GM21825 (cell line): ENCODE measurements around the gene GLTP.
"Not testable (repeated sequence)": the region's sequence is repeated elsewhere in the genome, so short reads cannot be mapped to it uniquely, and the experiment has no call there.

Experiments used
- ATAC-seq: cut with Tn5 transposase; IDR thresholded peaks from one replicate; pipeline ENCODE4 v1.9.1; 2021; ENCODE audit warnings: mild to moderate bottlenecking, moderate library complexity; ENCODE audit not compliant: unreplicated experiment

GLTP gene

DNA sequence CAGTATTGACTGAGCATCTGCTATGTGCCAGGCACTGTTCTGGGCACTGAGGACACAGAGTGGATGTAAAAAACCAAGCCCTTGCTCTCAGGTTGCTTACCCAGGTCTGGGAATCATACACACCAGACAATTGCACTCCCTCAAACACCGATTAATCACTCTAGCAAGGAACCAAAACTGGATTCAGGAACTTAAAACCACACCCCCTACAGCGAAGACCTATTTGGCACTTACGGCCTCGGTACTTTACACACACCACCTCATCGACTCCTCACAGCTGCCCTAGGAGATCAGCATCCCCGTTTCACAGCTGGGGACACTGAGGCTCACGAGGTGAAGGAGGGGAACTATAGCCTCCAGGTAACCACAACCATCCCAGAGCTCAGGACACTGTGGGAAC lies 1.6 kb downstream of the GLTP start:
- ATAC-seq, result no peak

DNA sequence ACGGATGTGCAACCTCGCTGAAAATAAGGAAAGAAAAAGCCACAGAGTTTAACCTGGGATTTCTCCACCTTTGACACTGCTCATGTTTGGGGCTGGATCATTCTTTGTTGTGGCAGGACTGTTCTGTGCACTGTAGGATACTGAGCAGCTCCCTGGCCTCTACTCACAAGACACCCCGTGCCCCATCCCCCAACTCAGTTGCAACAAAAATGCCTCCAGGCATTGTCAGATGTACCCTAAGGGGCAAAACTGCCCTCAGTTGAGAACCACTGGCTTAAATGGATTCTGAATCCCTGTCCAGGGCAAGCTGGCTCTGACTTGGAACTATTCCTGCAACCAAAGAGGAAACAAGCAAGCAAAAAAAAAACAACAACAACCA lies 2.1 kb downstream of the GLTP start:
- no peak for ATAC-seq

DNA sequence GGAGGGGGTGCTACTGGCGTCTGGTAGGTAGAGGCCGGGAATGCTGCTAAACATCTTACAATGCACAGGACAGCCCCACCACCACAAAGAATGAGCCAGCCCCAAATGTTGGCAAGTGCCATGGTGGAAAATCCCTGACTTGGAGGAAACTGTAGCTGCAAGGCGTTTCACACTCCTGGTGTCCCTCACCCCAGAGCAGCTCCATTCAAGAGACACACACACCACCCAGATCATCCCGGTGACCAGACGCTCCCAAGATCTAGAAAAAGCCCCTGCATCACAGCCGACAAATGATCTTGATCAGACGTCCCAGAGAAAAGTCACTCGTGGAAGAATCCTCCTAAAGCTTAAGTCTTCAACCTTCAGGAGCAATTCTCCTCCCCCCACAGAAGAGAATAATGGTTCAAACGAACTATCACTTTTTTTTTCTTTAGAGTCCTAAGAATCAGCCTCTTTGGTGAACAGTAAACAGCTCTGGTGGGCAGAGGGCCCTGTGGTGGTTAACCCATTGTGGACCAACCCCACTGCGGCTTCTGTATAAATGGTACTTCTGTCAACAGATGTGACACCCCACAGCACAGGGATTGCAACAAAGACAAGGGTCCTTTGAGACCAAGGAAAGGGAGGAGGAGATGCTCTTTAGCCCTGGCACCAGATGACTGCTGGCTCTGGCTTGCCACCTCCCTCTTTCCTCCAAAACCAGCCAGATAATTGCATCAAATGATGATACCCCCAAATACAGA lies 2.7 kb downstream of the GLTP start:
- ATAC-seq, result no peak

DNA sequence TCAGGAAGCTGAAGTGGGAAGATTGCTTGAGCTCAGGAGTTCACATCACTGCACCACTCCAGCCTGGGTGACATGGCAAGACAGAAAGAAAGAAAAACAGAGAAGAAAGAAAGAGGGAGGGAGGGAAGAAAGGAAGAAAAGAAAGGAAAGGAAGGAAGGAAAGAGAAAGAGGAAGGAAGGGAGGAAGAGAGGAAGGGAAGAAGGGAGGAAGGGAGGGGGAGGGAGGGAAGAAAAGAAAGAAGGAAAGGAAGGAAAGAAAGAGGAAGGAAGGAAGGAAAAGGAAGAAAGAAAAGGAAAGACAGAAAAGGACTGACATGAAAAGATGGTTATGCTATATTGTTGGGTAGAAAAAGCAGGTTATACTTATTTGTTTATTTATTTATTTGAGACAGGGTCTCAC lies 3.9 kb downstream of the GLTP start:
- no peak for ATAC-seq

DNA sequence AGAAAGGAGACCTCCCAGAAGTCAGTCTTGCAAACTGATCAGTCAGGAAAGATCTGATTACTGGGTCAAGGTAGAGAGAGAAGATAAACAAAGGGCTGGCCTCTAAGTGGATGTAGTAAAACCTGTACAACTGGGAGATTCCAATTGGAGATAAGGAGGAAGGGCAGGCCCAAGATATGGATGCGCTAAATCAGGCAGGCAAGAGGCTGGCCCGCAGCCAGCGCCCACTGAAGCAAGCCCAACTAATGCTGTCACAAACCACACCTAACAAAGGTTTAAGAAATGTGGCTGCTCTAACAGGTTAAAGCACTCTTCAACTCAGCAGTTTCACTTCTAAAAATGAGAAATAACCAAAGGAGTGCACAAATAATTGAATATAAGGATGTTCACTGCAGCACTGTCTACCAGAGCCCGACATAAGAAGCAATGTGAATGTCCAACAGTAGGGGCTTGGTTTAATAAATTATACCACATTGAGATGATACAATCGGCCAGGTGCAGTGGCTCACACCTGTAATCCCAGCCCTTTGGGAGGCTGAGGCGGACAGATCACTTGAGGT lies 4.7 kb downstream of the GLTP start:
- ATAC-seq, result no peak

DNA sequence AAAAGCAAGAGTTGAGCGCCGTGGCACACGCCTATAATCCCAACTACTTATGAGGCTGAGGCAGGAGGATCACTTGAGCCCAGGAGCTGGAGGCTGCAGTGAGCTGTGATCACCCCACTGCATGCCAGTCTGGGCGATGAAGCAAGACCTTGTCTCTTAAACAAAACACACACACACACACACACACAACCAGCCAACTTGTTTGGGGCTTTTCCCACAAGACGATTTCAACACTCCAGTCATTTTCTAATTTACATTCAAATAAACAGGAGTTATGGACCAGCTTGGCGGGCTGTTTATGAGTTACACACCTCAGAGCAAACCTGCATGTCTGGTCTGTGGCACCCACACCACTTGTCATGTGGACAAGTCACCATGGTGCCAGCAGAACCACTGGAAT lies 6.7 kb downstream of the GLTP start:
- ATAC-seq, result no peak

DNA sequence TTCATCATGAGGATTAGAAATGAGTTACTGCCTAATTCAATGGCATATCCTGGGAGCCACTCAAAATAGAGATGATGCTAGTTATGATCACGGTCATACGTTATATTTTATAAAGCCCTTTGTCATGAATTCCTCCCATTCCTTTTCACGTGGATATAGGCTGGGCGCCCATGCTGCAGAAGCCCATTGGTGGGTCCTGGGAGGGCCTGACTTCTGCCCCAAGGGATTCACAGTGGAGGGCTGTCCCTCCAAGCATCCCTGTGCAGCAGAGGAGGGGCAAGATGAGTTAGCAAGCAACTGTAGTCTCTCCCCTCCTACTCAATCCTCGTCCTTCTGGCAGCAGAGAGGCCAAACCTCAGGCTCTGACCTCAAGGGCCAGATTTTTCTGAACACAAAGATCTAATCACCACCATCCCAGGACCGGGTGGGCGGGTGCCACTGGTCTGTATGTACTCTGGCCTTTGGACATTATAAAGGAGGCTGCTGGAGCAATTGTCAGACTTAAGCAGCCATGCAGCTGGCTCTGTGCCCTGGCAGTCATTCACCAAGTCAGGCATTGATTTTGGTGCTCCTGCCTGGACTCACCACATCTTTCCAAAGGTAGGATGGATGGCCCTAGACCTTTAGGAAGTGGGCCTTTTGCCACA lies 8.6 kb downstream of the GLTP start:
- ATAC-seq, result no peak

DNA sequence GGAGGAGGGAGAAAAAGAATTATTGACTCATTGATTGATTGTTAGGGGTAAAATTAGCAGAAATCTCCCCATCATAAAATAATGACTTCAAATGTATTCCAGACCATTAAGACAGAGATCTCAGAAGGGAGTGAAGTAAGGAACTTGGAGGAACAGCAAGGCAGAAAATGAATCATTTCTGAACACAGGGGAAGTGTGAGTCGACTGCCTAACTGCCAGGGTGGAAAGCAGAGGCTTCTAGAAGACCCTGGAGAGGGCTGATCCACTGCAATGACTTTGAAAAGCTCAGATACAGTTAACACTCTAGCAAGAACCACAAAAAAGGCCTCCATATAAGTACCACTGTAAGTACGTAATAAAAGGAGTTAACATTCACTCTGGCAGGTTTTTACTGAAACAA lies 9.7 kb downstream of the GLTP start:
- ATAC-seq, result no peak

DNA sequence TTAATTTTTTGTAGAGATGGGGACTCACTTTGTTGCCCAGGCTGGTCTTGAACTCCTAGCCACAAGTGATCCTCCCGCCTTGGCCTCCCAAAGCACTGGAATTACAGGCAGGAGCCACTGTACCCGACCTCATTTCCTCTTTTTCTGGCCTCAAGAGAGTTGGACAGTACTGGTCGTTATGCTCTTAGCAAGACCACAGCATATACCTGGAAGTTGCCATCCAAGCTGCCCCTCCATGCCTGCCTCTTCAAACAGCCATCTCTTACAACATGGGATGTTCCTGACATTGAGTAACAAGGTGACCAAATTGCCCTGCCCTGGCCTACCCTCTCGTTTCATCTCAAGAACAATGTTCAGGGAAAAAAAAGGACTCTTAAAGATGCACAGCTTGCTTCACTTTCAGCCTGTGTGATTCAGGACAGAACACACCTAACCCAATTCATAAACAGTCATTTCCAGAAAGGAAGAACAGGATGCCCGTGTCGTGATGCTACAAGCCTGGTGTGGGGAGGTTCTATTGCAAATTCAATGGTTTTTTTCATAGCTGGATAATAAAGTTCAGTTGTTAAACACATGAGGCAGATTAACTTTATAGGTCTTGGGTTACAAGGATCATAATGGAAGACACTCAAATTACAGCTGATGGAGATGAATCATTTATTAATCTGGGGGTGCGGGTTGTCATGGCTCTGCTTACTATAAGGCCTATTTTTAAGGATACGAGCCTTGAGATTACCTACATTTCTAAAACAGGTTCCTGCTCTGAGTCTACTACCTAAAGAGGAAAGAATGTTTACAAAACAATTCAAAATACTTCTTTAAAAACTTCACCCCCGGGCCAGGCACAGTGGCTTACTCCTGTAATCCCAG lies 11.9 kb downstream of the GLTP start:
- ATAC-seq, result no peak

DNA sequence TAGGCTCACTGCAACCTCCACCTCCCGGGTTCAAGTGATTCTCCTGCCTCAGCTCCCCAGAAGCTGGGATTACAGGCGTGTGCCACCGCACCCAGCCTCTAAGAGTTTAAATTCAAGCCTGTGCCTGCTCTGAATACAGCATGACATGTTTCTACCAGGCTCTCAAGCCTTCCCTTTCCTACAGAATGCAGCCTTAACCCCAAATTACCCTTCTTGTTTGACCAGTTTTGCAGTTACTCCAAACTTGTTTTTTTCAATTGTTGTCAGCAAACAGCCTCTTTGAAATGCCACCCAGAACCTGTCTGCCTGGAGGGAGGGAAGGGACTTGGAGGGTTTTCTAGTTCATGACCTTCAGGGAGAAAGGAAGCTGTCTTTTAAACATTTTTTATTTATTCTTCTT lies 15.4 kb downstream of the GLTP start:
- no peak for ATAC-seq

DNA sequence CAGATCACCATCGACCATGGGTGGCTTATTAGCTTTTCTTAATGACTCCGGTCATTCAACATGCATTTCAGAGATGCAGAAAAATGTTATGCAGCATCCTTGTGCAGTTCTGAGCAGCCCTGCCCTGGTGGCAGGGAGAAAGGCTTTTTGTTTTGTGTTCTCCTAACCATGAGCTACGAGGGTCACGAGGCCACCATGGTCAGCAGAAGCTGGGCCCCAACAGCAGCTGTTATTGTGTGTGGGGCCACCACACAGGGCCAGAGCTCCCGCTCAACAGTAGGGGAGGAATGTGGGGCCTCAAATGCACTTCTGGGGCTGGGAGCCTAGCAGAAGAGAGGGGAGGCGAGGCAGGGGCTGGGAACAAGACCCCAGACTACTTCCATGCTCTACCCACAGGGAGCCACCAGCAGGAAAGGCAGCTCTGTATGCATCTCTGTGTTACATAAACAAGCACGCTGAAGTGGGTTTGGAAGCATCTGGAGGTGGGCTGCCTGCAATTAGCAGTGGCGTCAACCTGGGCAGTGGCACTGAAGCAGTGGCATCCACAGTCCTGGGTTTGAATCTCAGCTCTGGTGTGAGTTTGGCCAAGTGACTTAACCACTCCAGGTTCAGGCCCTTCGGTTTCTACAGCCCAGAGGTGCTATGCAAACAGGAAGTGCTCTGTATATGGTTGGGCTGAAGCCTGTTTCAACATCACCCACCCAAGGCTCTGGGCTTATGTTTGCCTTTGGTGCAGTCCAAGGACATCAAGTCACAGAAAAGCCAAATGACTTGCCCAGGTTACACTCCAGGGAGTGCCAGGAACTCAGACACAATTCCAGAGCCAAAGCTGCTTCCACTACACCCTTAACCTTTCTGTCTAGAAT lies 16.3 kb downstream of the GLTP start:
- ATAC-seq, result no peak

DNA sequence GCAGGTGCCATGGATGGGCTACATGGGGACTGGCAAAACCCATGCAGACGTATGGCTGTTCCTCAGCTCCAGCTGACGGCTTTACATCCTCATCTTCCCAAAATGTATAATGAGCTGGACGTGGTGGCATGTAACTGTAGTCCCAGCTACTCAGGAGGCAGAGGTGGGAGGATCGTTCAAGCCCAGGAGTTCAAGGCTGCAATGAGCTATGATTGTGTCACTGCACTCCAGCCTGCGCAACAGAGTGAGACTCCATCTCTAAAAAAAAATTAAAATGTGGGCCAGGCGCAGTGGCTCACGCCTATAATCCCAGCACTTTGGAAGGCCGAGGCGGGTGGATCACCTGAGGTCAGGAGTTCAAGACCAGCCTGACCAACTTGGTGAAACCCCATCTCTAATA lies 17.9 kb downstream of the GLTP start:
- not testable (repeated sequence) for ATAC-seq

DNA sequence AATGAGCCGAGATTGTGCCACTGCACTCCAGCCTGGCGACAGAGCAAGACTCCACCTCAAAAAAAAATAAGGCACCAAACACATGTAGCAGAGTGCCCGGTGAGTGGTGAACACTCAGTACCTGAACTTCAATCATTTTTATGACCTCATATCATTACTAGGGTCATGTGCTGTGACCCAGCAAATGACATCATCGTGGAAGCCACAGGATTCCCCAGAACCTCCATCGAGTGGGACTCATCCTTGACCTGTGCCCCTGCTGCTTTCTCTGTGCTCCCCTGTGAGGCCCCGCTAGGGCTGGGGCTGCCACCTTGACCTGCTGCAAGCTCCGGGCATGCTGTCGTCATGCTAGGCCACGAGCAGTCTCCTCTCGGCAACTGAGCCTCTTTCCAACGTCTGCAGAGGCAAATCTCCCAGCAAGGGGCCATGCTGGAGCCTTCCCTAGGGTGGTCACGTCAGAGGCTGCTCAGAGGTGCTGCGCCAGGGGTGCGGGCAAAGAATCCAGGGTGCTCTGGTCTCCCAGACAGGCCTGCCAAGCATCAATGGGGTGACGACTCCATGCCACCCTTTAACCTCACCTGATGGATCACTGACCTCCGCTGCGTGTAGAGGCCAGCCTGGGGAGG lies 18.5 kb downstream of the GLTP start:
- no peak for ATAC-seq

DNA sequence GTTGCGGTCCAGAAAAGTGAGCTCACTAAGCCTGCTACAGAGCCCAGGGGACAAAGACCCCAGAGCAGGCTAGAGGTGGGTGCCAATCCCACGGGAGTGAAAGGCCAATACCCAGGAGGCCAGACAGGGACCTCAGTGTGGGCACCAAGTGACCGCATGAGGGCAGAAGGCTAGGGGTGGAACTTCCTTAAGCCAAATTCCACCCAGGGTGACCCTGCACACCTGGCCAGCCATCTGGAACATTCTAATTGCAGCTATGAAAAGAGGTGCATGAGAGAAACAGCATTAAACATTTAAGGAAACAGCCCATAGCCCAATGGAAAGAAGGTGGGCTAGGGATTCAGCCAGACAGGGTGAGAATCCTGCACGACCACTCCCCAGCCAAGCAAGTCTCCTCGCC lies 19.4 kb downstream of the GLTP start:
- no peak for ATAC-seq

DNA sequence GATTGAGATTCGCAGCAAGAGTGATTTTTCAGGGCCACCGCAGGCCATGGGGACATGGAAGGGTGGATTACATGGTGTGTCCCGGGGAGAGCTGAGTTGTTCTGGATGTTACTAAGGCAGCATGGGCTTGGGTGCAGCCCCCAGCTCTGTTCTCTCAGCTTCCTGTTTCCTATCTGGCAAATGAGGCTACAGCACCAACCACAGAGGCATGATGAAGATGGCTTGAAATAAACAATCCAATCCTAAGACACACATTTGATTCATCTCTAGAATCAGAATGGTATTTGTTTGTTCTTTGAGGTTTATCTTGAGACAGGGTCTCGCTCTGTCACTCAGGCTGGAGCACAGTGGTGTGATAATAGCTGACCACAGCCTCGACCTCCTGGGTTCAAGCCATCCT lies 21.6 kb downstream of the GLTP start:
- no peak for ATAC-seq

DNA sequence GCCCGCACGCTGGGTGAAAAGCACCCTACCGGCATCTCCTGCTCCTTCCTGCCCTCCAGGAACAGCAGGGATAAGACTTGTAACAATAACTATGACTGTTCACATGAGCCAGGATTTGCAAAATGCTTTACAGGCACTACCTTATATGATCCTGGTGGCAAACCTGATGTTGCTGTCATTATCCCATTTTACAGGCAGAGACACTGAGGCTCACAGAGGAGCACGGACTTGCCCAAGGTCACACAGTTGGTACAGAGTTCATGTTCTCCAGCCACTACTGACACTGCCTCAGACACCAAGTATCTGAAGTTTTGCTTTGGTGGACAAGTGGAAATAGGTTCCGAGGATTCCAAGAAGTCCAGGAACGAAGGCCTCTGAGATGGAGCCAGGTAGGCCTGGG lies 22.6 kb downstream of the GLTP start:
- ATAC-seq, result no peak

DNA sequence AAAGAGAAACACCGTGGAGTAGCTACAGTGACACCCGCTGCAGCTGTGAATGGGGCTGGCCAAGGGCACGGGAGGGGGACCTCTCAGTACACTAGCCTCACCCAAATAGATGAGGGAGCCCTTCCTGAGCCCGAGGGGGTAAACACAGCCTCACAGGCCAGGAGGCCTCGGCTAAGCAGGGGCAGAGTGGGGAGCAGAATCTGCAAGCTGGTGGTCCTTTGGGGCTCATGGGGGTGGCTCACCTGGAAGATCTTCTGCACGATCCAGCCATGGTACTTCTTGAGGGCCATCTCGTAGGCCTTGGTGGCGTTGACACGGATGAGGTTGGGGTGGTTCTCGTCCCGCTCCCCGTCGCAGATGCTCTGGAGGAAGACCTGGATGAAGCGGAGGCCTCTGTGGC lies 25.0 kb downstream of the GLTP start:
- no peak for ATAC-seq

DNA sequence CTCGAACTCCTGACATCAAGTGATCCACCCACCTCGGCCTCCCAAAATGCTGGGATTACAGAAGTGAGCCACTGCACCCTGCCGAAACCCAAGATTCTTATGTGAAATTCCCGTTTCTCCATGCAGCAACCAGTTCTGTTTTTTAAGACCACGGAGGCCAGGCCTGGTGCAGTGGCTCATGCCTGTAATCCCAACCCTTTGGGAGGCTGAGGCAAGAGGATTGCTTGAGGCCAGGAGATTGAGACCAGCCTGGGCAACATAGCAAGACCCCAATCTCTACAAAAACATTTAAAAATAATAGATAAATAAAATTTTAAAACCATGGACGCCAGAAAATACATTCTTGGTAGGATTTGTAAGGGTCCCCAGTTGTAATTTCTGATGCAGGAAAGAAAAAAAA lies 29.8 kb downstream of the GLTP start:
- not testable (repeated sequence) for ATAC-seq

DNA sequence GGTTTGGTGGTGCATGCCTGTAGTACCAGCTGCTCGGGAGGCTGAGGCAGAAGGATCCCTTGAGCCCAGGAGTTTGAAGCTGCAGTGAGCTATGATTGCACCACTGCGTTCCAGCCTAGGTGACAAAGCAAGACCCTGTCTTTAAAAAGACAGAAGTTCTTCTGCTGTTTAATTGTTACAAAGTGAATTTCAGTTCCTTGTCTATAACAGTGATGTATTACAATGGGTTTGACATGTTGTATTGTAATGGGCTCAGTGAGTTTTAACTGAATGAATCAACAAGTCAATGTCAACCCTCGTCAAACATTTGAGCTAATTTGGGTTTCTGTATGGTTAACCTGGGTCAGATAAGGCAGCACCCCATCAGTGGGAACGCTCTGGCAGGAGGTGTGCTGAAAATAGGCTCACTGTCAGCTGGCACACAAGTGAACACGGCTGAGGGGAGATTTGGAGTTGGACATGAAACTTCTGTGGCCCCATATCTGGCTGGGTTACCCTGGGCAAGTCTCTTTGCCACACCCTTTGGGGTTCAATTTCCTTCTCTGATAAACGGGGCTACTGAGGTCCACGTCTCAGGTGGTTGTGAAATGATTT lies 33.1 kb downstream of the GLTP start:
- no peak for ATAC-seq

DNA sequence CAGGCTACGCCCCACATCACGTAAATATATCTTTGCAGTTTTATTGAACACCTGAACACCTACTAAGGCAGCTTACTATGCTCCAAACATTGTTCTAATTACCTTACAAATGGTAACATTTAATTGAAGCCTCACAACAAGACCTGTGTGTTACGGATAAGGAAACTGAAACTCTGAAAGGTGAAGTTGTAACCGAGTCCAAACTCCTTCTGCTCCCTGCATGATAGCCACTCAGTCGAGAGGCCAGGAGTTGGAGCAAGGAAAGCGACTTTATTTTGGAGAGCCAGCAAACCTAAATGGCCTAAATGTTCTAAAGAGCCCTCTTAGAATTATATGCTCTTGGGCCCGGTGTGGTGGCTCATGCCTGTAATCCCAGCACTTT lies 34.5 kb downstream of the GLTP start:
- no peak for ATAC-seq
